Measurements from ENCODE around the gene LRRC9. TPM values are rescaled to one million over a fixed set of nuclear protein-coding genes. Genes with fewer than 3 reads are reported as not detected.

LRRC9 gene
- total RNA-seq, 4 donors from 2014 or later = not detected

DNA sequence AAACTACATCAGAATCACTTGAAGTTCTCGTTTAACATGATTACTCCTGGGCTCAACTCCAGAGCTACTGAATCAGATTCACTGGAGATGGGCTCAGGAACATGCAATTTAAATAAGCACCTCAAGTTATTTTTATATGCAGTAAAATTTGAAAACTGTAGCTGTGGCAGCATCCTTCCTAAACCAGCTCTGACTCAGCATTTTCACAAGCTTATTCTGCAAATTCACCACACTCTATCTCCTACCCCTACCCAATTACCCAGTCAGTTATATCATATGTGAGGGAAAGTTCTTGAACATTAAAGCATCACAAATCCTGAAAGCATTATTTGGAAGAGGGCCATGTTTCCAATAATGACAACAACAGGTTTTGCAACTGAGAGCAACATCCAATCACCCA is 24.2 kb upstream of the LRRC9 start:
- no peaks in the 10 kb centered on the region for H3K36me3 ChIP-seq
- DNase-seq (ENCODE audit: extremely low spot score) = no peak
- no peaks in the 10 kb centered on the region for H3K27me3 ChIP-seq
- H3K9me3 ChIP-seq = no peaks in the 10 kb centered on the region
- TF ChIP-seq EP300 (IDR thresholded peaks at IDR 0.05) (no peak), POLR2A (IDR thresholded peaks at IDR 0.05; ENCODE audit: low read depth) (no peak), POLR2AphosphoS5 (IDR thresholded peaks at IDR 0.05) (no peak)
- TF ChIP-seq, protein P1, sequence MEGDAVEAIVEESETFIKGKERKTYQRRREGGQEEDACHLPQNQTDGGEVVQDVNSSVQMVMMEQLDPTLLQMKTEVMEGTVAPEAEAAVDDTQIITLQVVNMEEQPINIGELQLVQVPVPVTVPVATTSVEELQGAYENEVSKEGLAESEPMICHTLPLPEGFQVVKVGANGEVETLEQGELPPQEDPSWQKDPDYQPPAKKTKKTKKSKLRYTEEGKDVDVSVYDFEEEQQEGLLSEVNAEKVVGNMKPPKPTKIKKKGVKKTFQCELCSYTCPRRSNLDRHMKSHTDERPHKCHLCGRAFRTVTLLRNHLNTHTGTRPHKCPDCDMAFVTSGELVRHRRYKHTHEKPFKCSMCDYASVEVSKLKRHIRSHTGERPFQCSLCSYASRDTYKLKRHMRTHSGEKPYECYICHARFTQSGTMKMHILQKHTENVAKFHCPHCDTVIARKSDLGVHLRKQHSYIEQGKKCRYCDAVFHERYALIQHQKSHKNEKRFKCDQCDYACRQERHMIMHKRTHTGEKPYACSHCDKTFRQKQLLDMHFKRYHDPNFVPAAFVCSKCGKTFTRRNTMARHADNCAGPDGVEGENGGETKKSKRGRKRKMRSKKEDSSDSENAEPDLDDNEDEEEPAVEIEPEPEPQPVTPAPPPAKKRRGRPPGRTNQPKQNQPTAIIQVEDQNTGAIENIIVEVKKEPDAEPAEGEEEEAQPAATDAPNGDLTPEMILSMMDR (IDR thresholded peaks at IDR 0.05) = no peak
- no peak overlapping the region for H3K27ac ChIP-seq (replicated peaks in 1 of 4)
- intact Hi-C loops (cut with DNase I) = no loop called here
- H3K4me3 ChIP-seq = no peak overlapping the region
- no peaks in the 10 kb centered on the region for H3K4me1 ChIP-seq
- 37% methylated on average over 1 of the region's 1 CpG for WGBS

DNA sequence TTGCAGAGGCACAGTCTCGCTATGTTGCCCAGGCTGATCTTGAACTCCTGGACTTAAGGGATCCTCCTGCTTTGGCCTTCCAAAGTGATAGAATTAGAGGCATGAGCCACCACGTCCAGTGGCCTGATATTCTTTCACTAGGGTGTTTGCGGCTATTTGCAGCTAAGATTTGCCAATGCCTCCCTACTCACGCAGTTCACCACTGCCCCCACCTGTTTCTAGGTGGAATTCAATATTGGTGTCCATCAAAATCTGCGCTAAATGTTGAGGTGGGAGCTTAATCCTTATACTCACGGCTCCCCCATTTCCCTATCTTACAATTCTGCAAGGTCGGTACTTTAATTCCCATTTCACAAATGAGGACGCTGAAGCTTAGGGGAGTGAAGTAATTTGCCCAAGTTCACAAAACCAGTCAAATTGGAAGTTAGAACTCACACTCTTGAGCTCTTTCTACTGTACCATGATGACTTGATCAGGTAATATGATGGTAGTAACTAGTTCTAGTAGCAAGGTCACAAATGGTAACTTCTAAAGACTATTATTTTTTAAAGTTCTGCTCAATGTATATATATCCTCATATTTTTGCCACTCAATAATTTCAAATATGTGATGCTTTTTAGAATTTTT is 22.1 kb upstream of the LRRC9 start:
- WGBS = 38% methylated on average over 8 of the region's 8 CpGs
- no peaks in the 10 kb centered on the region for H3K4me1 ChIP-seq
- no peaks in the 10 kb centered on the region for H3K36me3 ChIP-seq
- intact Hi-C loops (cut with DNase I) = no loop called here
- H3K9me3 ChIP-seq = peaks cover 0 to 8% (median 0%) of the 10 kb centered on the region in 4 donors
- no peak for TF ChIP-seq EP300 (IDR thresholded peaks at IDR 0.05)
- TF ChIP-seq, protein P1 (IDR thresholded peaks at IDR 0.05) = peak; percentile 11 to 22 (median 12)
- H3K27ac ChIP-seq (replicated peaks in 1 of 4) = no peak overlapping the region
- H3K4me3 ChIP-seq = no peak overlapping the region
- DNase-seq (ENCODE audit: extremely low spot score) = no peak
- H3K27me3 ChIP-seq = no peaks in the 10 kb centered on the region

DNA sequence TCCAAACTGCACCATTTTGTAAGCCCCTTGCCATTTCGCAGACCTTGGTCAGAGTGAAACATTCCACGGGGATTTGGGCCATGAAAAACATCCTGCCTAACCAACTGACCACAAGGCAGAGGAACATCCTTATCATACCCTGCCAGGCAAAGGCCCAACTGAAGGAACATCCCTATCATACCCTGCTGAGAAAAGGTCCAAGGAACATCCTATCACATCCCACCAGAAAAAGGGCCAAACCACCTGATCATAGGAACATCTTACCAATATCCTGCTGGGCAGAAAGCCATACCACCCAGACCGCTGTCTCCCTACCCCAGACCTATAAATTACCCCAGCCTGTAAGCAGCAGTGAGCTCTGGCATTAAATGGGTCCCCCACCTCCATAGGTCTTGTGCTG is 19.4 kb upstream of the LRRC9 start:
- 77% methylated on average over 3 of the region's 3 CpGs for WGBS
- Histone ChIP-seq H3K4me1 (no peaks in the 10 kb centered on the region), H3K36me3 (no peaks in the 10 kb centered on the region), H3K27ac (replicated peaks in 1 of 4) (no peak overlapping the region), H3K9me3 (peaks cover 0 to 8% (median 0%) of the 10 kb centered on the region in 4 donors), H3K4me3 (no peak overlapping the region), H3K27me3 (no peaks in the 10 kb centered on the region)
- intact Hi-C loops (cut with DNase I) = no loop called here
- no peak for TF ChIP-seq EP300 (IDR thresholded peaks at IDR 0.05)
- TF ChIP-seq, protein P1 (IDR thresholded peaks at IDR 0.05) = no peak
- TF ChIP-seq POLR2A (IDR thresholded peaks at IDR 0.05; ENCODE audit: low read depth) = no peak
- TF ChIP-seq POLR2AphosphoS5 (IDR thresholded peaks at IDR 0.05) = no peak
- no peak for DNase-seq (ENCODE audit: extremely low spot score)

DNA sequence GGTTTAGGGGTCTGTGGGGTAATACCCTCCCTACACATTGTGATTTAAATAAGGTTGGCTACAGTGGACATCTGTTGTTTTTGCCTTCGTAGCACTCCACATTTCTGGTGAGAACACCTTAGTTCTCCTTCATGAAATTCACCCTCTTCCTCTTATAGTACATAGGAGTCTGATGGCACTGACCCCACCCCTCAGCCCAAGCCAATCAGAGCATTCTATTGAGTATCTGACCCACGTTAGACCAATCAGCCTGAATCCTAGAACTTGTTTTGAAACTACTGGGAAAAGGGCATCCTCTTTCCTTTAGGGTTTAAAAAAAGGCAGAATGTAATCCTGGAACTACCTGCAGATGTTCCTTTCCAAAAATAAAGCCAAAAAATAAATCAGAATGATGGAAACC is 15.8 kb upstream of the LRRC9 start:
- intact Hi-C loops (cut with DNase I) = no loop called here
- H3K27ac ChIP-seq (replicated peaks in 1 of 4) = no peak overlapping the region
- no peaks in the 10 kb centered on the region for H3K36me3 ChIP-seq
- TF ChIP-seq EP300 (IDR thresholded peaks at IDR 0.05) (no peak), POLR2AphosphoS5 (IDR thresholded peaks at IDR 0.05) (no peak), POLR2A (IDR thresholded peaks at IDR 0.05; ENCODE audit: low read depth) (no peak)
- TF ChIP-seq, protein P1 (IDR thresholded peaks at IDR 0.05) = no peak
- H3K4me3 ChIP-seq = no peak overlapping the region
- 61% methylated on average over 2 of the region's 2 CpGs for WGBS
- H3K9me3 ChIP-seq = peaks cover 0 to 8% (median 0%) of the 10 kb centered on the region in 4 donors
- DNase-seq (ENCODE audit: extremely low spot score) = no peak
- H3K27me3 ChIP-seq = no peaks in the 10 kb centered on the region
- H3K4me1 ChIP-seq = no peaks in the 10 kb centered on the region

DNA sequence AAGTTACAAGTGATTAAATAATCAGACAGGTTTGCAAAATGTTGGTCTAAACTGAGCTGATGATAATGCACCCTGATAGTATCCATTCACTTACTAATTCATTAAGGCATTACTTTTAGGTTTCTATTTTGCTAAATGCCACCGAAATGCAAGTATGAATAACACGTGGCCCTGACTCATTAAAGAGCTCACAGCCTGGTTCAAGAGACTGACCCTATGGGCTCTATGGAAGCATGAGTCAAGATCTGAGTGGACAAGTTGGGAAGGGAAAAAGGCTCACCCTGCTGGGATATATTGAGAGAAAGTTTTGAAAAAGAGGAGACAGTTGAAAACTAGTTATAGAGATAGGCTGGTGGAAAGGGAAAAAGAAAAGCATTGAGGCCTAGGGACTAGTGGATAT is 14.8 kb upstream of the LRRC9 start:
- WGBS = 74% methylated on average over 2 of the region's 2 CpGs
- intact Hi-C loops (cut with DNase I) = no loop called here
- Histone ChIP-seq H3K9me3 (peaks cover 0 to 8% (median 0%) of the 10 kb centered on the region in 4 donors), H3K36me3 (no peaks in the 10 kb centered on the region), H3K4me1 (no peaks in the 10 kb centered on the region), H3K4me3 (no peak overlapping the region), H3K27ac (replicated peaks in 1 of 4) (no peak overlapping the region), H3K27me3 (no peaks in the 10 kb centered on the region)
- DNase-seq (ENCODE audit: extremely low spot score) = no peak
- TF ChIP-seq, protein P1 (IDR thresholded peaks at IDR 0.05) = no peak
- TF ChIP-seq EP300 (IDR thresholded peaks at IDR 0.05) (no peak), POLR2A (IDR thresholded peaks at IDR 0.05; ENCODE audit: low read depth) (no peak), POLR2AphosphoS5 (IDR thresholded peaks at IDR 0.05) (no peak)

Data from esophagus muscularis mucosa (tissue), 4 donors.